ENCODE measurements around the gene GMDS.

DNA sequence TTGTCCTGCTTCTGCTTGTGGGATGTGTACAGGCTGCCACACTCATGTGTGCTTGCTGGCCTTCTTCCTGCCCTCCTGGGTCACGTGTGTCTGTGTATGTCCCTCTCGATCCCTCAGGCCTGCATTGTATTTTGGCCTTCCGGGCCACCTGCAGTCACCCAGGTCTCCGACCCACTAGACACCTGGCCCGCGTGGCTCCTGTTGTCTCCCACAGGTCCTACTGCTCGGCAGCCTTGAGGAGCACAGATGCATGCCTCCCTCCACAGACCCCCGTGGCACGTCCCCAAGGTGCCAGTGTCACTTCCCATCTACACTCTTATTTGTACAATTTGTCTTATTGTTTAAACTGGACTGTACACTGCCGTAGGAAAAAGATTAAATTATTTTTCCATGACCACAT, 592.6 kb downstream of the GMDS start:
- TF ChIP-seq, protein P1, sequence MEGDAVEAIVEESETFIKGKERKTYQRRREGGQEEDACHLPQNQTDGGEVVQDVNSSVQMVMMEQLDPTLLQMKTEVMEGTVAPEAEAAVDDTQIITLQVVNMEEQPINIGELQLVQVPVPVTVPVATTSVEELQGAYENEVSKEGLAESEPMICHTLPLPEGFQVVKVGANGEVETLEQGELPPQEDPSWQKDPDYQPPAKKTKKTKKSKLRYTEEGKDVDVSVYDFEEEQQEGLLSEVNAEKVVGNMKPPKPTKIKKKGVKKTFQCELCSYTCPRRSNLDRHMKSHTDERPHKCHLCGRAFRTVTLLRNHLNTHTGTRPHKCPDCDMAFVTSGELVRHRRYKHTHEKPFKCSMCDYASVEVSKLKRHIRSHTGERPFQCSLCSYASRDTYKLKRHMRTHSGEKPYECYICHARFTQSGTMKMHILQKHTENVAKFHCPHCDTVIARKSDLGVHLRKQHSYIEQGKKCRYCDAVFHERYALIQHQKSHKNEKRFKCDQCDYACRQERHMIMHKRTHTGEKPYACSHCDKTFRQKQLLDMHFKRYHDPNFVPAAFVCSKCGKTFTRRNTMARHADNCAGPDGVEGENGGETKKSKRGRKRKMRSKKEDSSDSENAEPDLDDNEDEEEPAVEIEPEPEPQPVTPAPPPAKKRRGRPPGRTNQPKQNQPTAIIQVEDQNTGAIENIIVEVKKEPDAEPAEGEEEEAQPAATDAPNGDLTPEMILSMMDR (IDR thresholded peaks at IDR 0.05; ENCODE audit: borderline replicate concordance, extremely low read depth, low read length, poor library complexity, severe bottlenecking): no peak
- TF ChIP-seq EZH2 (IDR thresholded peaks at IDR 0.05; ENCODE audit: borderline replicate concordance, low read depth, low read length, severe bottlenecking): no peak

Data from DND-41 (cell line).